ENCODE results near the gene EHMT2. TPM values are rescaled to one million over a fixed set of nuclear protein-coding genes. Genes with fewer than 3 reads are reported as not detected.
"Not testable (repeated sequence)": the region's sequence is repeated elsewhere in the genome, so short reads cannot be mapped to it uniquely, and the experiment has no call there.

EHMT2 gene
- total RNA-seq, 1 experiment from 2014 or later = 137 TPM

- TF ChIP-seq, protein P1, sequence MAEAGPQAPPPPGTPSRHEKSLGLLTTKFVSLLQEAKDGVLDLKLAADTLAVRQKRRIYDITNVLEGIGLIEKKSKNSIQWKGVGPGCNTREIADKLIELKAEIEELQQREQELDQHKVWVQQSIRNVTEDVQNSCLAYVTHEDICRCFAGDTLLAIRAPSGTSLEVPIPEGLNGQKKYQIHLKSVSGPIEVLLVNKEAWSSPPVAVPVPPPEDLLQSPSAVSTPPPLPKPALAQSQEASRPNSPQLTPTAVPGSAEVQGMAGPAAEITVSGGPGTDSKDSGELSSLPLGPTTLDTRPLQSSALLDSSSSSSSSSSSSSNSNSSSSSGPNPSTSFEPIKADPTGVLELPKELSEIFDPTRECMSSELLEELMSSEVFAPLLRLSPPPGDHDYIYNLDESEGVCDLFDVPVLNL (CRISPR knock-in tag; IDR thresholded peaks at IDR 0.05; ENCODE audit: borderline replicate concordance, low read depth) = no peak
- TF ChIP-seq ZNF423 (CRISPR knock-in tag; IDR thresholded peaks at IDR 0.05) (no peak), ZNF263 (CRISPR knock-in tag; IDR thresholded peaks at IDR 0.05; ENCODE audit: low read depth) (no peak), IRF2 (CRISPR knock-in tag; IDR thresholded peaks at IDR 0.05; ENCODE audit: borderline replicate concordance, low read depth) (no peak), USF1 (CRISPR knock-in tag; IDR thresholded peaks at IDR 0.05) (no peak), NR1H2 (CRISPR knock-in tag; IDR thresholded peaks at IDR 0.05) (no peak)
Measured at GRCh38 chr6:31933537-31933936, 36.0 kb upstream of the EHMT2 start (continued).

DNA sequence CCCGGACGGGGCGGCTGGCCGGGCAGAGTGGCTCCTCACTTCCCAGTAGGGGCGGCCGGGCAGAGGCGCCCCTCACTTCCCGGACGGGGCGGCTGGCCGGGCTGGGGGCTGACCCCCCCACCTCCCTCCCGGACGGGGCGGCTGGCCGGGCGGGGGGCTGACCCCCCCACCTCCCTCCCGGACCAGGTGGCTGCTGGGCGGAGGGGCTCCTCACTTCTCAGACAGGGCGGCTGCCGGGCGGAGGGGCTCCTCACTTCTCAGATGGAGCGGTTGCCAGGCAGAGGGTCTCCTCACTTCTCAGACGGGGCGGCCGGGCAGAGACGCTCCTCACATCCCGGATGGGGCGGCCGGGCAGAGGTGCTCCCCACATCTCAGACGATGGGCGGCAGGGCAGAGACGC, 34.6 kb upstream of the EHMT2 start:
- H3K36me3 Mint-ChIP-seq; H3K27ac Mint-ChIP-seq; DNase-seq (ENCODE audit: low spot score); H3K4me3 Mint-ChIP-seq; ATAC-seq; POLR2A ChIA-PET; CTCF ChIA-PET; H3K4me1 Mint-ChIP-seq: not testable (repeated sequence)
- Mint-ChIP-seq H3K27me3 (ENCODE audit: low read depth) (peaks cover 17% of the 10 kb centered on the region), H3K9me3 (peaks cover 13% of the 10 kb centered on the region)

GRCh38 chr6:31930962-31931361, 33.5 kb upstream of the EHMT2 start:
- H3K9me3 Mint-ChIP-seq = peaks cover 13% of the 10 kb centered on the region
- H3K27me3 Mint-ChIP-seq (ENCODE audit: low read depth) = peaks cover 24% of the 10 kb centered on the region

More at GRCh38 chr6:31930962-31931361, 33.5 kb upstream of the EHMT2 start:
- ChIA-PET CTCF (no interaction called here), POLR2A (no interaction called here)
- Mint-ChIP-seq H3K36me3 (no peaks in the 10 kb centered on the region), H3K4me1 (no peaks in the 10 kb centered on the region), H3K4me3 (no peak overlapping the region), H3K27ac (no peak overlapping the region)
- TF ChIP-seq E2F5 (CRISPR knock-in tag; IDR thresholded peaks at IDR 0.05) (no peak), ZNF423 (CRISPR knock-in tag; IDR thresholded peaks at IDR 0.05) (no peak), JUN (CRISPR knock-in tag; IDR thresholded peaks at IDR 0.05) (no peak), MLX (CRISPR knock-in tag; IDR thresholded peaks at IDR 0.05) (no peak), NR2C2 (CRISPR knock-in tag; IDR thresholded peaks at IDR 0.05) (no peak), TEAD1 (CRISPR knock-in tag; IDR thresholded peaks at IDR 0.05) (no peak), CREM (CRISPR knock-in tag; IDR thresholded peaks at IDR 0.05) (no peak), TCF7 (CRISPR knock-in tag; IDR thresholded peaks at IDR 0.05; ENCODE audit: low read depth) (no peak), CDX4 (CRISPR knock-in tag; IDR thresholded peaks at IDR 0.05; ENCODE audit: borderline replicate concordance) (no peak), ZNF416 (CRISPR knock-in tag; IDR thresholded peaks at IDR 0.05) (no peak), ETV6 (CRISPR knock-in tag; IDR thresholded peaks at IDR 0.05) (no peak), RORB (CRISPR knock-in tag; IDR thresholded peaks at IDR 0.05) (no peak), SOX15 (CRISPR knock-in tag; IDR thresholded peaks at IDR 0.05) (no peak), FOXP1 (CRISPR knock-in tag; IDR thresholded peaks at IDR 0.05; ENCODE audit: borderline replicate concordance) (no peak)
- TF ChIP-seq, protein P2, sequence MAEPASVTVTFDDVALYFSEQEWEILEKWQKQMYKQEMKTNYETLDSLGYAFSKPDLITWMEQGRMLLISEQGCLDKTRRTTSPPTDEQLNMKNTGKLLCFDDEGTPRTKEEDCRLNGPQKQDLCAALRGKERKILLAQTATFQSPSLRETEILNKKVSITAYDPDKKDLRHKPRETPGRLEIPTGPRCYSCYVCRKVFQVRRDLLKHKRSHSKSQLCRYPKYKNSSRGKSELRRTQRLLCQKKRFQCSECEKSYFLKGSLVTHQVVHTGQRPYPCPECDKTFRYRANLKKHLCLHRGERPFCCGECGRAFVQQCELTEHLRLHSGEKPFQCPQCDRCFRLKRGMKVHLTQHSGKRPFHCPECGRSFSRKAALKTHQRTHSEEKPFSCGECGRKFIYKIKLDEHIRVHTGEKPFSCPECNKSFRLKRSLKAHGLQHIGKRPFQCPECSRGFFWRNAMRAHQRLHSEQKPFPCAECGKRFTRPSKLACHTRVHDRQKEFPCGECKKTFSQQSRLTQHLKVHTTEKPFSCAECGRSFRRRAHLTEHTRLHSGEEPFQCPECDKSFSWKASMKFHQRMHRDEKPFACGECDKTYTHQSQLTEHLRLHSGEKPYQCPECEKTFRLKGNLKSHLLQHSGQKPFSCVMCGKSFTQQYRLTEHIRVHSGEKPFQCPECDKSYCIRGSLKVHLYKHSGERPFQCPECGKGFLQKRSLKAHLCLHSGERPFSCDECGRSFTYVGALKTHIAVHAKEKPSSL (CRISPR knock-in tag; conservative IDR thresholded peaks at IDR 0.05) = no peak
- TF ChIP-seq, protein P3, sequence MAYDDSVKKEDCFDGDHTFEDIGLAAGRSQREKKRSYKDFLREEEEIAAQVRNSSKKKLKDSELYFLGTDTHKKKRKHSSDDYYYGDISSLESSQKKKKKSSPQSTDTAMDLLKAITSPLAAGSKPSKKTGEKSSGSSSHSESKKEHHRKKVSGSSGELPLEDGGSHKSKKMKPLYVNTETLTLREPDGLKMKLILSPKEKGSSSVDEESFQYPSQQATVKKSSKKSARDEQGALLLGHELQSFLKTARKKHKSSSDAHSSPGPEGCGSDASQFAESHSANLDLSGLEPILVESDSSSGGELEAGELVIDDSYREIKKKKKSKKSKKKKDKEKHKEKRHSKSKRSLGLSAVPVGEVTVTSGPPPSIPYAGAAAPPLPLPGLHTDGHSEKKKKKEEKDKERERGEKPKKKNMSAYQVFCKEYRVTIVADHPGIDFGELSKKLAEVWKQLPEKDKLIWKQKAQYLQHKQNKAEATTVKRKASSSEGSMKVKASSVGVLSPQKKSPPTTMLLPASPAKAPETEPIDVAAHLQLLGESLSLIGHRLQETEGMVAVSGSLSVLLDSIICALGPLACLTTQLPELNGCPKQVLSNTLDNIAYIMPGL (CRISPR knock-in tag; IDR thresholded peaks at IDR 0.05) = no peak
- TF ChIP-seq, protein P4, sequence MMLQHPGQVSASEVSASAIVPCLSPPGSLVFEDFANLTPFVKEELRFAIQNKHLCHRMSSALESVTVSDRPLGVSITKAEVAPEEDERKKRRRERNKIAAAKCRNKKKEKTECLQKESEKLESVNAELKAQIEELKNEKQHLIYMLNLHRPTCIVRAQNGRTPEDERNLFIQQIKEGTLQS (CRISPR knock-in tag; conservative IDR thresholded peaks at IDR 0.05) = no peak
- DNase-seq (ENCODE audit: low spot score) (no peak), ATAC-seq (no peak)

Measured in WTC11 (cell line).